A549 (cell line): ENCODE data around the gene NME2. TPM values are rescaled to one million over a fixed set of nuclear protein-coding genes. Genes with fewer than 3 reads are reported as not detected.

ENCODE experiments used
- BCL3 ChIP-seq: fragments of >200 bp; sonication (Bioruptor Twin); formaldehyde crosslinking; IDR thresholded peaks from 3 replicates; pipeline ENCODE4 v1.6.1; 2016
- EHF ChIP-seq: fragments of 250-450 bp; sonication (Bioruptor Pico); IDR thresholded peaks from 2 replicates; pipeline ENCODE4 v1.5.0; 2020; ENCODE audit warnings: mild to moderate bottlenecking
- EP300 ChIP-seq, 2 experiments: fragments of >200 bp; sonication (Bioruptor Twin); formaldehyde crosslinking; IDR thresholded peaks; 2 replicates in 1 of 2; 3 replicates in 1 of 2; pipeline ENCODE4 v1.6.1; 2016 to 2017
- FOSL2 ChIP-seq, 2 experiments: fragments of 450-650 bp in 1 of 2; fragments of >200 bp in 1 of 2; sonication (Bioruptor Twin) in 1 of 2; formaldehyde crosslinking; IDR thresholded peaks; 2 replicates each; pipeline versions ENCODE4 v1.5.0 to v1.6.1; 2016 to 2020; ENCODE audit warnings: mild to moderate bottlenecking in 1 of 2, moderate library complexity in 1 of 2
- FOXS1 ChIP-seq: fragments of 250-450 bp; sonication (Bioruptor Pico); IDR thresholded peaks from 2 replicates; pipeline ENCODE4 v1.5.0; 2020; ENCODE audit warnings: mild to moderate bottlenecking, moderate library complexity
- GATA3 ChIP-seq: IDR thresholded peaks from 2 replicates; pipeline ENCODE4 v1.6.1; 2012; ENCODE audit warnings: borderline replicate concordance
- HES2 ChIP-seq: fragments of >200 bp; sonication (Bioruptor Twin); formaldehyde crosslinking; IDR thresholded peaks from 2 replicates; pipeline ENCODE4 v1.6.1; 2016
- HEYL ChIP-seq: fragments of 250-450 bp; sonication (Bioruptor Pico); IDR thresholded peaks from 2 replicates; pipeline ENCODE4 v1.8.0; 2021; ENCODE audit warnings: mild to moderate bottlenecking, moderate library complexity
- HOXA7 ChIP-seq: fragments of 250-450 bp; sonication (Bioruptor Pico); IDR thresholded peaks from 2 replicates; pipeline ENCODE4 v1.5.0; 2020; ENCODE audit warnings: mild to moderate bottlenecking, moderate library complexity
- JUNB ChIP-seq: fragments of >200 bp; sonication (Bioruptor Twin); formaldehyde crosslinking; IDR thresholded peaks from 2 replicates; pipeline ENCODE4 v1.6.1; 2016
- KDM1A ChIP-seq: fragments of 200-600 bp; sonication (generic); IDR thresholded peaks from 2 replicates; pipeline ENCODE4 v1.6.1; 2016; ENCODE audit warnings: low read depth, mild to moderate bottlenecking
- MAFK ChIP-seq: fragments of 450-650 bp; IDR thresholded peaks from 2 replicates; pipeline ENCODE4 v1.6.1; 2014; ENCODE audit not compliant: partially characterized antibody
- MAX ChIP-seq: IDR thresholded peaks from 2 replicates; pipeline ENCODE4 v1.6.1; 2012
- MAZ ChIP-seq: fragments of 150-350 bp; IDR thresholded peaks from 2 replicates; pipeline ENCODE4 v1.6.1; 2014; ENCODE audit warnings: antibody characterized with exemption, low read depth, low read length, borderline replicate concordance
- MYC ChIP-seq: IDR thresholded peaks from 2 replicates; pipeline ENCODE4 v1.6.1; 2012; ENCODE audit warnings: mild to moderate bottlenecking, inconsistent platforms, low read length, improper control_type of control experiment, borderline replicate concordance
- NFE2L2 ChIP-seq: fragments of 150-350 bp; conservative IDR thresholded peaks from 2 replicates; pipeline ENCODE4 v1.6.1; 2014; ENCODE audit warnings: low read length
- RAD21 ChIP-seq, 2 experiments: fragments of >200 bp in 1 of 2; sonication (Bioruptor Twin) in 1 of 2; formaldehyde crosslinking in 1 of 2; IDR thresholded peaks in 1 of 2; conservative IDR thresholded peaks in 1 of 2; 2 replicates in 1 of 2; 3 replicates in 1 of 2; pipeline ENCODE4 v1.6.1; 2012 to 2018; ENCODE audit warnings: inconsistent platforms in 1 of 2
- RARB ChIP-seq: fragments of 250-450 bp; sonication (Bioruptor Pico); IDR thresholded peaks from 2 replicates; pipeline ENCODE4 v1.8.0; 2021; ENCODE audit warnings: mild to moderate bottlenecking, moderate library complexity
- REST ChIP-seq: fragments of 200-600 bp; sonication (generic); IDR thresholded peaks from 2 replicates; pipeline ENCODE4 v1.6.1; 2016; ENCODE audit warnings: antibody characterized with exemption, mild to moderate bottlenecking, moderate library complexity
- SMC3 ChIP-seq: fragments of >200 bp; sonication (Bioruptor Twin); formaldehyde crosslinking; IDR thresholded peaks from 3 replicates; pipeline ENCODE4 v1.6.1; 2018; ENCODE audit warnings: inconsistent platforms
- TP53 ChIP-seq: fragments of 250-450 bp; sonication (Bioruptor Pico); IDR thresholded peaks from 2 replicates; pipeline ENCODE4 v1.5.0; 2021; ENCODE audit warnings: mild to moderate bottlenecking, moderate library complexity
- USF2 ChIP-seq: fragments of 450-650 bp; IDR thresholded peaks from 2 replicates; pipeline ENCODE4 v1.6.1; 2014; ENCODE audit warnings: antibody characterized with exemption
- ZSCAN20 ChIP-seq: fragments of 250-450 bp; sonication (Bioruptor Pico); IDR thresholded peaks from 2 replicates; pipeline ENCODE4 v1.8.0; 2022; ENCODE audit warnings: mild to moderate bottlenecking, moderate library complexity
- polyA plus RNA-seq, 4 experiments: library from polyadenylated mRNA; depleted of rRNA in 3 of 4; stranded (reverse); fragments of >200 nt; fragmentation: RNase III in 1 of 4; extraction: RNeasy Plus Mini Kit Qiagen cat#74134 plus additional on column Dnase treatment in 1 of 4; gene quantifications; 2 replicates in 3 of 4; 3 replicates in 1 of 4; pipeline ENCODE4 v1.2.3, GENCODE V29; 2011 to 2017

Gene NME2
- polyA plus RNA-seq, 2 of the 4 experiments (the other 2 are of a cell fraction), result 1,425 to 1,862 TPM

- no peak for TF ChIP-seq EHF (CRISPR knock-in tag)
- no peak for TF ChIP-seq HES2
- TF ChIP-seq ZSCAN20 (CRISPR knock-in tag), result no peak
- no peak for TF ChIP-seq MAZ
- TF ChIP-seq REST, result no peak; the same call in 1 of the 2 replicates
- TF ChIP-seq FOXS1 (CRISPR knock-in tag), result no peak
- TF ChIP-seq NFE2L2, result no peak
- no peak for TF ChIP-seq KDM1A
- TF ChIP-seq TP53, result no peak
- TF ChIP-seq EP300 (IDR thresholded peaks at IDR 0.05), result no peak
- TF ChIP-seq MYC, result peak; percentile 100
- no peak for TF ChIP-seq JUNB
- TF ChIP-seq FOSL2 (IDR thresholded peaks at IDR 0.05), result no peak
- TF ChIP-seq FOSL2 (CRISPR knock-in tag; IDR thresholded peaks at IDR 0.05), result no peak
- peak; percentile 98 for TF ChIP-seq MAX
- no peak for TF ChIP-seq HEYL (CRISPR knock-in tag)
- no peak for TF ChIP-seq RAD21 (conservative IDR thresholded peaks at IDR 0.05 in 1 of 2, IDR thresholded peaks at IDR 0.05 in 1 of 2)
- TF ChIP-seq SMC3, result no peak
- TF ChIP-seq GATA3, result peak; percentile 9; the same call in 1 of the 2 replicates
- no peak for TF ChIP-seq RARB (CRISPR knock-in tag)
- TF ChIP-seq USF2, result peak; percentile 62
- TF ChIP-seq HOXA7 (CRISPR knock-in tag), result no peak
- TF ChIP-seq BCL3, result peak; percentile 86; the same call in 1 of the 3 replicates
- no peak for TF ChIP-seq MAFK
These were observed at the start of gene NME2 (continued) for GRCh38 chr17:51166198-51166986.
